C4-2B (cell line): ENCODE data around the gene PPP2R2B.

Experiments used
- CTCF ChIP-seq: fragments of 450-650 bp; conservative IDR thresholded peaks from 2 replicates; pipeline ENCODE4 v1.5.1; 2017; ENCODE audit warnings: mild to moderate bottlenecking
- ZFX ChIP-seq: fragments of 450-650 bp; IDR thresholded peaks from 2 replicates; pipeline ENCODE4 v1.6.1; 2017

- TF ChIP-seq CTCF (peak; percentile 95), ZFX (no peak)
These were observed 345.2 kb downstream of the PPP2R2B start for GRCh38 chr5:146533260-146533857.
